Left lung (tissue), 10 donors: ENCODE measurements around the gene ECE1. TPM values are rescaled to one million over a fixed set of nuclear protein-coding genes. Genes with fewer than 3 reads are reported as not detected.

Experiments
- ATAC-seq: fragments of 200-7000 bp; cut with Tn5 transposase; one replicate; pipeline ENCODE4 v1.9.1; 2020; ENCODE audit warnings: moderate library complexity
- DNase-seq, 4 donors: peaks; one replicate each; pipeline ENCODE4 v3.0.0-alpha.2; 2013 to 2020
- H3K27ac ChIP-seq, 2 donors: fragments of 200-600 bp; sonication (generic) in 1 of 2; one replicate each; pipeline versions ENCODE4 v1.5.0 to v1.8.0; 2020 to 2021
- H3K27me3 ChIP-seq, 2 donors: fragments of 200-600 bp; sonication (generic) in 1 of 2; one replicate each; pipeline versions ENCODE4 v1.5.0 to v1.8.0; 2020 to 2021
- H3K36me3 ChIP-seq, 2 donors: fragments of 200-600 bp; sonication (generic) in 1 of 2; one replicate each; pipeline versions ENCODE4 v1.5.0 to v1.8.0; 2020 to 2021
- H3K4me1 ChIP-seq, 2 donors: fragments of 200-600 bp; one replicate each; pipeline ENCODE4 v1.8.0; 2021
- H3K4me3 ChIP-seq, 2 donors: fragments of 200-600 bp; sonication (generic) in 1 of 2; one replicate each; pipeline versions ENCODE4 v1.5.0 to v1.8.0; 2020 to 2021; ENCODE audit warnings: mild to moderate bottlenecking in 1 of 2
- H3K9me3 ChIP-seq, 2 donors: fragments of 200-600 bp; sonication (generic) in 1 of 2; one replicate each; pipeline versions ENCODE4 v1.5.0 to v1.8.0; 2020 to 2021
- intact Hi-C, 2 donors: fragments of 100-400 bp; cut with DNase I; formaldehyde crosslinking; loops; one replicate each; pipeline versions ENCODE4 v1.11.2 to v1.14.2; 2022
- polyA plus RNA-seq, 6 donors: library from polyadenylated mRNA; unstranded; fragments of 120-200 nt; gene quantifications; one replicate each; pipeline ENCODE4 v1.2.1, GENCODE V29; 2013; ENCODE audit not compliant: insufficient read length in 6 of 6
- total RNA-seq, 2 donors: library from RNA; stranded (reverse); fragmentation: NEBNext Ultra II Directional; extraction: Animal tissue kit (Norgen Biotek cat#: 25700); gene quantifications; one replicate each; pipeline ENCODE4 v1.2.1, GENCODE V29; 2021
- TF ChIP-seq, protein P1 (sequence below), 2 donors: fragments of 200-600 bp; sonication (generic) in 1 of 2; IDR thresholded peaks; one replicate each; pipeline versions ENCODE4 v1.5.0 to v1.8.0; 2021; ENCODE audit warnings: antibody characterized with exemption in 2 of 2
- donor health status: DM: no; HTN: yes; CAD: no.
- donor health status: DM: no; HTN: no; CAD: no.

ECE1 gene
- total and polyA plus RNA-seq, 8 donors, result 76.7 to 107 (median 83.3) TPM

GRCh38 chr1:21280011-21280471 lies 10.2 kb downstream of the ECE1 start:
- peak in 2 of 4 donors; percentile 57 to 84 for DNase-seq
- Histone ChIP-seq H3K4me3 (no peak overlapping the region), H3K36me3 (peaks cover 0 to 37% of the 10 kb centered on the region in 2 donors), H3K9me3 (no peaks in the 10 kb centered on the region), H3K27me3 (no peaks in the 10 kb centered on the region), H3K27ac (peak overlapping the region; percentile 71 to 84), H3K4me1 (peaks cover 24 to 77% of the 10 kb centered on the region in 2 donors)
- TF ChIP-seq, protein P1, sequence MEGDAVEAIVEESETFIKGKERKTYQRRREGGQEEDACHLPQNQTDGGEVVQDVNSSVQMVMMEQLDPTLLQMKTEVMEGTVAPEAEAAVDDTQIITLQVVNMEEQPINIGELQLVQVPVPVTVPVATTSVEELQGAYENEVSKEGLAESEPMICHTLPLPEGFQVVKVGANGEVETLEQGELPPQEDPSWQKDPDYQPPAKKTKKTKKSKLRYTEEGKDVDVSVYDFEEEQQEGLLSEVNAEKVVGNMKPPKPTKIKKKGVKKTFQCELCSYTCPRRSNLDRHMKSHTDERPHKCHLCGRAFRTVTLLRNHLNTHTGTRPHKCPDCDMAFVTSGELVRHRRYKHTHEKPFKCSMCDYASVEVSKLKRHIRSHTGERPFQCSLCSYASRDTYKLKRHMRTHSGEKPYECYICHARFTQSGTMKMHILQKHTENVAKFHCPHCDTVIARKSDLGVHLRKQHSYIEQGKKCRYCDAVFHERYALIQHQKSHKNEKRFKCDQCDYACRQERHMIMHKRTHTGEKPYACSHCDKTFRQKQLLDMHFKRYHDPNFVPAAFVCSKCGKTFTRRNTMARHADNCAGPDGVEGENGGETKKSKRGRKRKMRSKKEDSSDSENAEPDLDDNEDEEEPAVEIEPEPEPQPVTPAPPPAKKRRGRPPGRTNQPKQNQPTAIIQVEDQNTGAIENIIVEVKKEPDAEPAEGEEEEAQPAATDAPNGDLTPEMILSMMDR (IDR thresholded peaks at IDR 0.05), result no peak
- peak; percentile 71 for ATAC-seq
- intact Hi-C loops, result no loop called here

DNA sequence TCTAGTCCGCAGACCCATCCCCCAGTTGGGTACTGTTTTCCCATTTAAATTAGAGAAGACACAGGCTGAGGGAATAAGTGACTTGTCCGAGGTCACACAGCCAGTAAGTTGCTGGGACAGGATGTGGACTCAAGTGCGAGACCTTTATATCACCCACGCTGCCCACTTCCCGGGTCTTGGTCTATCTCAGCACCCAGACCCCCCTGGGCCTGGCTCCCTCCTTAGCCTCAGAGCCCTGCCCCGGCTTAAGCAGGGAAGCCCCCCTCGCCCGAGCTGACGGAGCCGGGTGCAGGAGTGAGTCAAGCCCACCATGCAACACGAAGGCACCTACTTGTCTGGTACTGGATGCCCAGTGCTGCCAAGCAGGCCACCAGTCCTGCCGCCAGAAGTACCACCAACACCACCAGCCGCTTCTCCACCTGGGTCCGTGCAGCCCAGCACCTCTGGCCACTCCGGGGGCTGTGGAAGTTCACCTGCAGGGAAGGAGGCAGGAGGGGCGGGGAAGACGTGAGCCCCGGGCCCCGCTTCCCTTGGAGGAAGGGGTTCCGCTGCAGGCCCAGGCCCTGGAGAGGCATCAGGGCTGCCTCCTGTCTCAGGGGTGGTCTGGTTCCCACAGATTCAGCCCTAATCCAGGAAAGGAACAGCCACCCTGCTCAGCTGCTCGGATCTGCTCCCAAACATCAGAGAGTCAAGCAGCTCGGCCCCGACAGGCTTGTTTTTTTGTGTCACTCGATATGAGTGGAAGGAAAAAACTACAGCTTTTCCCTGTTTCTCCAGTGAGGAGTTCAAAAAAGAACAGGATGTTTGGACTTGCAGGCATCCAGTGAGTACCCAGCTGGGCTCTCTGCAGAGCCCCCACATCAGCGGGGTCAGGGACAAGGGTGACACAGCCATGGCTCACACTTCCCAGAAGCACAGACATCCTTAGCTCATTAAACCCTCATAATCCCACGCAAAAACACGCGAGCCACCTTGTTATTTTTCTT lies 11.1 kb downstream of the ECE1 start:
- TF ChIP-seq, protein P1 (IDR thresholded peaks at IDR 0.05), result no peak
- intact Hi-C loops, result no loop called here
- H3K9me3 ChIP-seq, result no peaks in the 10 kb centered on the region
- peak overlapping the region in 1 of 2 donors; percentile 19 for H3K4me3 ChIP-seq
- peaks cover 0 to 44% of the 10 kb centered on the region in 2 donors for H3K36me3 ChIP-seq
- peak overlapping the region; percentile 71 to 84 for H3K27ac ChIP-seq
- peaks cover 18 to 75% of the 10 kb centered on the region in 2 donors for H3K4me1 ChIP-seq
- DNase-seq, result no peak
- peak; percentile 21 for ATAC-seq
- H3K27me3 ChIP-seq, result no peaks in the 10 kb centered on the region

GRCh38 chr1:21278208-21278859 lies 11.9 kb downstream of the ECE1 start:
- H3K36me3 ChIP-seq, result peaks cover 0 to 41% of the 10 kb centered on the region in 2 donors
- no peaks in the 10 kb centered on the region for H3K9me3 ChIP-seq
- H3K27me3 ChIP-seq, result no peaks in the 10 kb centered on the region
- peak overlapping the region; percentile 71 to 84 for H3K27ac ChIP-seq
- peak overlapping the region in 1 of 2 donors; percentile 19 for H3K4me3 ChIP-seq
- TF ChIP-seq, protein P1 (IDR thresholded peaks at IDR 0.05), result no peak
- intact Hi-C loops, result no loop called here
- ATAC-seq (peak; percentile 18), DNase-seq (no peak)
- peaks cover 18 to 72% of the 10 kb centered on the region in 2 donors for H3K4me1 ChIP-seq

DNA sequence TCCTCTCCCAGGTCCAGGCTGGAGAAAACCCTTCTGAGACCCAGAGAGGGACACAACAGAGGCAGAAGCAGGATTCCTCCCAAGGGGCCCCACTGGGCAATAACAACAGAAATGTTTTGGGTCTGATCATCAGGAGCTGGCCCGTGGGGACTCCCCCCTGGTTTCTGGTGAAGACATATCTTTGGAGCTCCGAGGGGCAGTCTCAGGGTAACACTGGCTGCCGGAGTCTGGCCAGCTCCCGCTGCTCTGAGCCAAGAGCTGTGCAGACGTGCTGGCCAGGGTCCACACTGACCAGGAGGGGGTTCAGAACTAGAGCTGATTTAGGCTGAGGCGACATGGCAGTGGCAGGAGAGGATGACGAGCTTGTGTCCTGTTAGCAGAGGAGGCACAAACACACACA lies 13.1 kb downstream of the ECE1 start:
- intact Hi-C loops, result no loop called here
- Histone ChIP-seq H3K4me3 (no peak overlapping the region), H3K9me3 (no peaks in the 10 kb centered on the region), H3K36me3 (peaks cover 0 to 49% of the 10 kb centered on the region in 2 donors), H3K27me3 (no peaks in the 10 kb centered on the region), H3K4me1 (peaks cover 18 to 68% of the 10 kb centered on the region in 2 donors), H3K27ac (peak overlapping the region; percentile 21 to 84)
- TF ChIP-seq, protein P1 (IDR thresholded peaks at IDR 0.05), result no peak
- peak in 1 of 4 donors; percentile 58 for DNase-seq
- ATAC-seq, result no peak

DNA sequence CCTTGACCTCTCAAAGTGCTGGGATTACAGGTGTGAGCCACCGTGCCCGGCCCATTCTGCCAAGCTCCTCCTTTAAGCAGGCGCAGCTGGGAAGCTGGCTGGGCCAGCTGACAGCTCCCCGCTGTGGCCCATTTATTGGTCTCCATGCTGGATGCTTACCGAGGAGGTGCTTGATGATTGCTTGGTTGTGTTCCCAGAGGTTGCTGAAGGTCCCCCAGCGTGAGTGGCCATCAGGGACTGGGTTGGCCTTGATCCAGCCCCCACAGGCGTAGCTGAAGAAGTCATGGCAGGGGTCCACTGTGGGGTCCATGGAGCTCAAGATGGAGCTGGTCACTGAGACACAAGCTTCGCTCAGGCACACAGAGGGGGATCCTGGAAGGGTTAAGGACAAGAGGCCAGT lies 17.7 kb downstream of the ECE1 start:
- ATAC-seq (no peak), DNase-seq (no peak)
- TF ChIP-seq, protein P1 (IDR thresholded peaks at IDR 0.05), result no peak
- peaks cover 0 to 84% of the 10 kb centered on the region in 2 donors for H3K36me3 ChIP-seq
- no peaks in the 10 kb centered on the region for H3K9me3 ChIP-seq
- H3K4me3 ChIP-seq, result no peak overlapping the region
- no peak overlapping the region for H3K27ac ChIP-seq
- no peaks in the 10 kb centered on the region for H3K27me3 ChIP-seq
- H3K4me1 ChIP-seq, result peaks cover 0 to 45% of the 10 kb centered on the region in 2 donors
- intact Hi-C loops, result no loop called here
